C1 segment of cervical spinal cord (tissue), 14 donors: Measurements from ENCODE around the gene HMGB3.
"Not testable (repeated sequence)": the region's sequence is repeated elsewhere in the genome, so short reads cannot be mapped to it uniquely, and the experiment has no call there.

Experiments used
- DNase-seq, 14 donors: peaks; one replicate each; lab custom pipeline; 2025; lab: John Stamatoyannopoulos, UW

HMGB3 gene

GRCh38 chrX:150982788-150983520 is at the start of gene HMGB3:
HMGB3 (plus strand) TSS chrX:150983335; CDS start chrX:150985600, 2,265 bp downstream.
- DNase-seq = peak in 12 of 14 donors; percentile 2 to 81 (median 39)

GRCh38 chrX:150933945-150934350 is 49.2 kb upstream of the HMGB3 start:
- no peak for DNase-seq

- DNase-seq = peak in 2 of 14 donors; percentile 3 to 67
These were observed 48.7 kb upstream of the HMGB3 start for GRCh38 chrX:150934453-150934852.

- DNase-seq = peak in 1 of 14 donors; percentile 46
These were observed 47.7 kb upstream of the HMGB3 start for GRCh38 chrX:150935467-150935866.

GRCh38 chrX:150936556-150936955 is 46.6 kb upstream of the HMGB3 start:
- DNase-seq = no peak

- DNase-seq = no peak
These were observed 42.2 kb upstream of the HMGB3 start for GRCh38 chrX:150940844-150941495.

- DNase-seq = no peak
These were observed 41.6 kb upstream of the HMGB3 start for GRCh38 chrX:150941580-150941979.

- DNase-seq = no peak
These were observed 40.1 kb upstream of the HMGB3 start for GRCh38 chrX:150942942-150943594.

- no peak for DNase-seq
These were observed 38.9 kb upstream of the HMGB3 start for GRCh38 chrX:150944233-150944632.

GRCh38 chrX:150954951-150955350 is 28.2 kb upstream of the HMGB3 start:
- DNase-seq = no peak

GRCh38 chrX:150955590-150955989 is 27.5 kb upstream of the HMGB3 start:
- no peak for DNase-seq

GRCh38 chrX:150958177-150958576 is 25.0 kb upstream of the HMGB3 start:
- DNase-seq = peak in 9 of 14 donors; percentile 0 to 41 (median 13)

- no peak for DNase-seq
These were observed 23.6 kb upstream of the HMGB3 start for GRCh38 chrX:150959557-150959956.

GRCh38 chrX:150961631-150962030 is 21.5 kb upstream of the HMGB3 start:
- DNase-seq = no peak

- DNase-seq = not testable (repeated sequence)
These were observed 18.7 kb upstream of the HMGB3 start for GRCh38 chrX:150964416-150964815.

- DNase-seq = no peak
These were observed 16.9 kb upstream of the HMGB3 start for GRCh38 chrX:150966235-150966634.

- no peak for DNase-seq
These were observed 16.4 kb upstream of the HMGB3 start for GRCh38 chrX:150966742-150967141.

- no peak for DNase-seq
These were observed 15.3 kb upstream of the HMGB3 start for GRCh38 chrX:150967786-150968185.

- no peak for DNase-seq
These were observed 14.0 kb upstream of the HMGB3 start for GRCh38 chrX:150968862-150969720.

- DNase-seq = no peak
These were observed 10.7 kb upstream of the HMGB3 start for GRCh38 chrX:150972450-150972849.

- DNase-seq = peak in 1 of 14 donors; percentile 3
These were observed 7.3 kb upstream of the HMGB3 start for GRCh38 chrX:150975655-150976390.
